Stomach (tissue), 9 donors: ENCODE measurements around the gene RPP30. TPM values are rescaled to one million over a fixed set of nuclear protein-coding genes. Genes with fewer than 3 reads are reported as not detected.

ENCODE experiments used
- DNase-seq, 2 donors: peaks; one replicate each; pipeline versions ENCODE4 v3.0.0 to v3.0.0-alpha.2; 2013 to 2019
- H3K27ac ChIP-seq, 5 donors: fragments of 200-600 bp in 4 of 5; sonication (generic) in 4 of 5; one replicate each; pipeline ENCODE4 v1.5.1; 2013 to 2019; ENCODE audit warnings: mild to moderate bottlenecking in 1 of 5, moderate library complexity in 1 of 5
- H3K27me3 ChIP-seq, 3 donors: fragments of 200-600 bp; sonication (generic); one replicate each; pipeline ENCODE4 v1.5.1; 2017 to 2019; ENCODE audit warnings: mixed run types in 1 of 3
- H3K36me3 ChIP-seq, 4 donors: fragments of 200-600 bp; sonication (generic); 1 replicate in 3 of 4; 2 replicates in 1 of 4; pipeline ENCODE4 v1.5.1; 2016 to 2019
- H3K4me1 ChIP-seq, 4 donors: fragments of 200-600 bp; sonication (generic); one replicate each; pipeline ENCODE4 v1.5.1; 2016 to 2019
- H3K4me3 ChIP-seq, 4 donors: fragments of 200-600 bp; sonication (generic) in 3 of 4; one replicate each; pipeline ENCODE4 v1.5.1; 2016 to 2019; ENCODE audit warnings: mild to moderate bottlenecking in 1 of 4
- H3K9me3 ChIP-seq, 4 donors: fragments of 200-600 bp; sonication (generic); one replicate each; pipeline ENCODE4 v1.5.1; 2016 to 2019
- CTCF ChIP-seq, 7 experiments: fragments of 450-650 bp in 4 of 7; fragments of 200-600 bp in 3 of 7; sonication (generic) in 3 of 7; IDR thresholded peaks; one replicate each; pipeline ENCODE4 v1.5.1; 2016 to 2019; ENCODE audit warnings: antibody characterized with exemption in 7 of 7, control low read depth in 2 of 7, mild to moderate bottlenecking in 1 of 7
- EP300 ChIP-seq: sonication (generic); formaldehyde crosslinking; IDR thresholded peaks from one replicate; pipeline ENCODE4 v1.6.1; 2017; ENCODE audit warnings: antibody characterized with exemption
- POLR2A ChIP-seq, 4 donors: fragments of 450-650 bp; IDR thresholded peaks; one replicate each; pipeline ENCODE4 v1.6.1; 2016; ENCODE audit warnings: antibody characterized with exemption in 4 of 4, control low read depth in 2 of 4, mild to moderate bottlenecking in 1 of 4, moderate library complexity in 1 of 4
- POLR2AphosphoS5 ChIP-seq, 3 donors: sonication (generic); formaldehyde crosslinking; IDR thresholded peaks; one replicate each; pipeline ENCODE4 v1.6.1; 2016; ENCODE audit warnings: antibody characterized with exemption in 3 of 3
- WGBS, 5 donors: extraction: QIAGEN DNeasy Blood & Tissue Kit in 3 of 5; methylation state at CpG; one replicate each; pipeline versions ENCODE4 v1.1.5 to v1.1.7; 2013 to 2018; 5-methylcytosine and 5-hydroxymethylcytosine counted together
- intact Hi-C: fragments of 100-400 bp; cut with DNase I; formaldehyde crosslinking; loops from one replicate; pipeline ENCODE4 v1.15.1; 2023; ENCODE audit warnings: low total_unique reads
- polyA plus RNA-seq, 3 donors: library from polyadenylated mRNA; stranded (reverse); fragments of 200-250 nt; gene quantifications; one replicate each; pipeline ENCODE4 v1.2.3, GENCODE V29; 2013
- total RNA-seq, 5 donors: library from RNA; depleted of rRNA; stranded (reverse); fragments of >200 nt; gene quantifications; one replicate each; pipeline versions ENCODE4 v1.1.0 to v1.2.3, GENCODE V29; 2014 to 2016
- donor health status: healthy with polysubstance abuse.
- donor health status: Bipolar disorder and iron deficiency.
- donor health status: healthy.

Gene RPP30
- total and polyA plus RNA-seq, 8 donors, result 8.8 to 53.4 (median 24.1) TPM

GRCh38 chr10:90923111-90923731, 51.4 kb downstream of the RPP30 start:
- H3K4me1 ChIP-seq, result no peaks in the 10 kb centered on the region
- 42 to 71% (median 57%) methylated on average over 2 of the region's 2 CpGs for WGBS, 5 donors
- H3K27me3 ChIP-seq, result peaks cover 0 to 22% (median 0%) of the 10 kb centered on the region in 3 donors
- H3K27ac ChIP-seq, result no peak overlapping the region
- no peaks in the 10 kb centered on the region for H3K36me3 ChIP-seq
- intact Hi-C loops, result no loop called here
- DNase-seq, result no peak
- H3K9me3 ChIP-seq, result no peaks in the 10 kb centered on the region
- TF ChIP-seq POLR2A (IDR thresholded peaks at IDR 0.05) (no peak), POLR2AphosphoS5 (IDR thresholded peaks at IDR 0.05) (no peak), EP300 (no peak), CTCF (IDR thresholded peaks at IDR 0.05) (no peak)
- no peak overlapping the region for H3K4me3 ChIP-seq

GRCh38 chr10:90924552-90924951, 52.8 kb downstream of the RPP30 start:
- peaks cover 0 to 25% (median 0%) of the 10 kb centered on the region in 3 donors for H3K27me3 ChIP-seq
- TF ChIP-seq CTCF (IDR thresholded peaks at IDR 0.05) (no peak), POLR2A (IDR thresholded peaks at IDR 0.05) (no peak), EP300 (no peak), POLR2AphosphoS5 (IDR thresholded peaks at IDR 0.05) (no peak)
- WGBS, 5 donors, result 85 to 96% (median 92%) methylated on average over 3 of the region's 3 CpGs

GRCh38 chr10:90925079-90926029, 53.6 kb downstream of the RPP30 start:
- no peak overlapping the region for H3K4me3 ChIP-seq
- H3K36me3 ChIP-seq, result no peaks in the 10 kb centered on the region
- TF ChIP-seq POLR2AphosphoS5 (IDR thresholded peaks at IDR 0.05) (no peak), POLR2A (IDR thresholded peaks at IDR 0.05) (no peak), CTCF (IDR thresholded peaks at IDR 0.05) (no peak), EP300 (no peak)
- WGBS, 5 donors, result 76 to 86% (median 85%) methylated on average over 5 of the region's 5 CpGs
- H3K27me3 ChIP-seq, result peaks cover 0 to 19% (median 0%) of the 10 kb centered on the region in 3 donors
- no peaks in the 10 kb centered on the region for H3K9me3 ChIP-seq
- H3K4me1 ChIP-seq, result peaks cover 0 to 6% (median 3%) of the 10 kb centered on the region in 4 donors
- no peak for DNase-seq
- intact Hi-C loops, result no loop called here
- H3K27ac ChIP-seq, result no peak overlapping the region

More at GRCh38 chr10:90924552-90924951, 52.8 kb downstream of the RPP30 start:
- H3K4me3 ChIP-seq, result no peak overlapping the region
- H3K27ac ChIP-seq, result no peak overlapping the region
- no peaks in the 10 kb centered on the region for H3K4me1 ChIP-seq
- H3K36me3 ChIP-seq, result no peaks in the 10 kb centered on the region
- H3K9me3 ChIP-seq, result no peaks in the 10 kb centered on the region
- DNase-seq, result no peak
- intact Hi-C loops, result no loop called here

GRCh38 chr10:90927293-90927692, 55.5 kb downstream of the RPP30 start:
- H3K27ac ChIP-seq, result no peak overlapping the region
- intact Hi-C loops, result no loop called here
- H3K36me3 ChIP-seq, result no peaks in the 10 kb centered on the region
- no peak for TF ChIP-seq CTCF (IDR thresholded peaks at IDR 0.05)
- TF ChIP-seq POLR2A (IDR thresholded peaks at IDR 0.05), result no peak
- no peak for TF ChIP-seq POLR2AphosphoS5 (IDR thresholded peaks at IDR 0.05)
- TF ChIP-seq EP300, result no peak
- peaks cover 0 to 22% (median 12%) of the 10 kb centered on the region in 4 donors for H3K4me1 ChIP-seq
- H3K9me3 ChIP-seq, result no peaks in the 10 kb centered on the region
- peaks cover 0 to 10% (median 0%) of the 10 kb centered on the region in 3 donors for H3K27me3 ChIP-seq
- 67 to 90% (median 77%) methylated on average over 2 of the region's 2 CpGs for WGBS, 5 donors
- no peak overlapping the region for H3K4me3 ChIP-seq
- DNase-seq, result no peak
